Measurements from ENCODE around the gene SCGB1D1. TPM values are rescaled to one million over a fixed set of nuclear protein-coding genes. Genes with fewer than 3 reads are reported as not detected.

The SCGB1D1 gene
- total and polyA plus RNA-seq, 7 donors = not detected

- Histone ChIP-seq H3K9me3 (no peaks in the 10 kb centered on the region), H3K27me3 (ENCODE audit: insufficient read depth in 3 of 3, low read length in 2 of 3) (peaks cover 1 to 39% (median 4%) of the 10 kb centered on the region in 3 donors), H3K27ac (no peak overlapping the region), H3K36me3 (ENCODE audit: insufficient read depth in 1 of 2, low read depth in 1 of 2) (no peaks in the 10 kb centered on the region), H3K4me1 (peaks cover 10% of the 10 kb centered on the region), H3K4me3 (no peak overlapping the region)
- intact Hi-C loops (cut with DNase I) = loop anchor here in 1 of 2 donors (5.0 kb wide), 1 partner anchor 141 kb away; no protein-coding TSS in a partner anchor
- peak; percentile 61 for TF ChIP-seq CTCF (IDR thresholded peaks at IDR 0.05)
- peak; percentile 58 to 73 for DNase-seq
- peak; percentile 69 to 90 (median 82) for ATAC-seq
- 9 to 12% (median 9%) methylated on average over 14 of the region's 14 CpGs for WGBS, 3 donors
Observed at GRCh38 chr11:62171261-62171723, 18.7 kb upstream of the SCGB1D1 start.

GRCh38 chr11:62172294-62172693, 17.7 kb upstream of the SCGB1D1 start:
- peaks cover 10% of the 10 kb centered on the region for H3K4me1 ChIP-seq
- 57 to 61% (median 60%) methylated on average over 7 of the region's 7 CpGs for WGBS, 3 donors
- H3K27ac ChIP-seq = no peak overlapping the region
- TF ChIP-seq CTCF (IDR thresholded peaks at IDR 0.05) = no peak
- H3K36me3 ChIP-seq (ENCODE audit: insufficient read depth in 1 of 2, low read depth in 1 of 2) = no peaks in the 10 kb centered on the region
- DNase-seq (no peak), ATAC-seq (no peak)
- H3K4me3 ChIP-seq = no peak overlapping the region
- H3K27me3 ChIP-seq (ENCODE audit: insufficient read depth in 3 of 3, low read length in 2 of 3) = peaks cover 1 to 39% (median 4%) of the 10 kb centered on the region in 3 donors
- intact Hi-C loops (cut with DNase I) = loop anchor here (2.0 to 5.0 kb wide), 2 partner anchors 139 to 140 kb away; no protein-coding TSS in a partner anchor
- no peaks in the 10 kb centered on the region for H3K9me3 ChIP-seq

GRCh38 chr11:62176766-62177165, 13.2 kb upstream of the SCGB1D1 start:
- no peak for ATAC-seq
- Histone ChIP-seq H3K9me3 (no peaks in the 10 kb centered on the region), H3K4me1 (no peaks in the 10 kb centered on the region), H3K27ac (no peak overlapping the region), H3K36me3 (ENCODE audit: insufficient read depth in 1 of 2, low read depth in 1 of 2) (no peaks in the 10 kb centered on the region), H3K4me3 (no peak overlapping the region), H3K27me3 (ENCODE audit: insufficient read depth in 3 of 3, low read length in 2 of 3) (peaks cover 0 to 38% (median 4%) of the 10 kb centered on the region in 3 donors)
- TF ChIP-seq CTCF (IDR thresholded peaks at IDR 0.05) = no peak
- DNase-seq = no peak
- intact Hi-C loops (cut with DNase I) = no loop called here
- 71 to 83% (median 78%) methylated on average over 3 of the region's 3 CpGs for WGBS, 3 donors

GRCh38 chr11:62179995-62180394, 10.0 kb upstream of the SCGB1D1 start:
- ATAC-seq = no peak
- H3K4me1 ChIP-seq = no peaks in the 10 kb centered on the region
- no peak for DNase-seq
- H3K27me3 ChIP-seq (ENCODE audit: insufficient read depth in 3 of 3, low read length in 2 of 3) = peaks cover 0 to 17% (median 0%) of the 10 kb centered on the region in 3 donors
- H3K27ac ChIP-seq = no peak overlapping the region
- no peak overlapping the region for H3K4me3 ChIP-seq
- TF ChIP-seq CTCF (IDR thresholded peaks at IDR 0.05) = no peak
- no peaks in the 10 kb centered on the region for H3K36me3 ChIP-seq (ENCODE audit: insufficient read depth in 1 of 2, low read depth in 1 of 2)
- H3K9me3 ChIP-seq = no peaks in the 10 kb centered on the region
- 73 to 77% (median 76%) methylated on average over 5 of the region's 5 CpGs for WGBS, 3 donors
- intact Hi-C loops (cut with DNase I) = no loop called here

GRCh38 chr11:62181097-62181496, 8.9 kb upstream of the SCGB1D1 start:
- Histone ChIP-seq H3K4me1 (no peaks in the 10 kb centered on the region), H3K36me3 (ENCODE audit: insufficient read depth in 1 of 2, low read depth in 1 of 2) (no peaks in the 10 kb centered on the region), H3K27ac (no peak overlapping the region), H3K4me3 (no peak overlapping the region), H3K27me3 (ENCODE audit: insufficient read depth in 3 of 3, low read length in 2 of 3) (peaks cover 0 to 7% (median 2%) of the 10 kb centered on the region in 3 donors), H3K9me3 (no peaks in the 10 kb centered on the region)
- no peak for TF ChIP-seq CTCF (IDR thresholded peaks at IDR 0.05)
- intact Hi-C loops (cut with DNase I) = no loop called here
- whole genome bisulfite sequencing, 3 donors = 60 to 92% (median 85%) methylated on average over 2 of the region's 2 CpGs
- ATAC-seq (no peak), DNase-seq (no peak)

Data from psoas muscle (tissue), 8 donors.